Measurements from ENCODE around the gene SAMD11.

DNA sequence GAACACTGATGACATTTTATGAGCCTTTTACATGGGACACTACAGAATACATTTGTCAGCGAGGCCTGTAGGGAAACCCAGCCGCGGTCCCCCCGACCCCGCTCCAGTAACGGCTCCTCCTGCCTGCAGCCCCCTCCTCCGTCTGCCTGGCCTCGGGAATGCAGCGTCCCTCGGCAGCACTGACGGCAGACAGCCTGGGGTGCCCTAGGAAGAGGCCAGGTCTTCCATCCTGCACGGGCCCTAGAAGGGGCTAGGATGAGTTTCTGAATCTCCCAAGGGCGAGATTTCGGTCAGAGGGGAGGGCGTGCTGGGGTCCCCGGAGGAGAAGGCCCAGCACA, 8.4 kb downstream of the SAMD11 start:
- TF ChIP-seq, protein P1, sequence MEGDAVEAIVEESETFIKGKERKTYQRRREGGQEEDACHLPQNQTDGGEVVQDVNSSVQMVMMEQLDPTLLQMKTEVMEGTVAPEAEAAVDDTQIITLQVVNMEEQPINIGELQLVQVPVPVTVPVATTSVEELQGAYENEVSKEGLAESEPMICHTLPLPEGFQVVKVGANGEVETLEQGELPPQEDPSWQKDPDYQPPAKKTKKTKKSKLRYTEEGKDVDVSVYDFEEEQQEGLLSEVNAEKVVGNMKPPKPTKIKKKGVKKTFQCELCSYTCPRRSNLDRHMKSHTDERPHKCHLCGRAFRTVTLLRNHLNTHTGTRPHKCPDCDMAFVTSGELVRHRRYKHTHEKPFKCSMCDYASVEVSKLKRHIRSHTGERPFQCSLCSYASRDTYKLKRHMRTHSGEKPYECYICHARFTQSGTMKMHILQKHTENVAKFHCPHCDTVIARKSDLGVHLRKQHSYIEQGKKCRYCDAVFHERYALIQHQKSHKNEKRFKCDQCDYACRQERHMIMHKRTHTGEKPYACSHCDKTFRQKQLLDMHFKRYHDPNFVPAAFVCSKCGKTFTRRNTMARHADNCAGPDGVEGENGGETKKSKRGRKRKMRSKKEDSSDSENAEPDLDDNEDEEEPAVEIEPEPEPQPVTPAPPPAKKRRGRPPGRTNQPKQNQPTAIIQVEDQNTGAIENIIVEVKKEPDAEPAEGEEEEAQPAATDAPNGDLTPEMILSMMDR (IDR thresholded peaks at IDR 0.05; ENCODE audit: poor library complexity, severe bottlenecking) = no peak
- TF ChIP-seq EP300 (conservative IDR thresholded peaks at IDR 0.05; ENCODE audit: poor library complexity, severe bottlenecking) = no peak
- no peak for TF ChIP-seq POLR2AphosphoS5 (IDR thresholded peaks at IDR 0.05)

All from neural cell (in vitro differentiated cells).